ENCODE measurements around the gene MPG.

MPG gene

GRCh38 chr16:67183-67791 lies 10.7 kb upstream of the MPG start:
- peaks cover 0 to 11% (median 0%) of the 10 kb centered on the region in 5 experiments for H3K27me3 ChIP-seq (replicated peaks in 2 of 5; ENCODE audit: control insufficient read depth in 4 of 5, insufficient read depth in 5 of 5, low read length in 4 of 5)
- no peaks in the 10 kb centered on the region for H3K9me3 ChIP-seq (ENCODE audit: control extremely low read depth in 1 of 5, control insufficient read depth in 4 of 5, insufficient read depth in 2 of 5, low read depth in 1 of 5, low read length in 4 of 5)
- no peak overlapping the region for H3K4me3 ChIP-seq (ENCODE audit: control insufficient read depth in 1 of 7, extremely low read depth in 1 of 7, insufficient read depth in 4 of 7, low read depth in 2 of 7, low read length in 6 of 7)
- POLR2A ChIA-PET = interaction anchor here (0.7 kb wide), 1 partner anchor 24 kb away, joined by 3 read pairs; no protein-coding TSS in a partner anchor
- no peak overlapping the region for H3K27ac ChIP-seq (ENCODE audit: insufficient read depth in 1 of 2, low read depth in 1 of 2, low read length in 2 of 2, poor library complexity in 1 of 2, severe bottlenecking in 2 of 2)
- CTCF ChIA-PET = interaction anchor here (1.0 to 19.8 kb wide), 6 partner anchors 7 to 51 kb away, joined by 3 to 643 read pairs (median 26); no protein-coding TSS in a partner anchor
- DNase-seq = no peak
- peaks cover 0 to 11% (median 0%) of the 10 kb centered on the region in 4 experiments for H3K36me3 ChIP-seq (ENCODE audit: control insufficient read depth in 4 of 4, insufficient read depth in 4 of 4, low read length in 3 of 4)
- 100% methylated on average over 9 of the region's 10 CpGs for WGBS (ENCODE audit: insufficient coverage)
- peaks cover 0 to 14% (median 13%) of the 10 kb centered on the region in 4 experiments for H3K4me1 ChIP-seq (ENCODE audit: control extremely low read depth in 1 of 4, control insufficient read depth in 4 of 4, insufficient read depth in 4 of 4, low read length in 3 of 4)

- no peaks in the 10 kb centered on the region for H3K9me3 ChIP-seq (ENCODE audit: control extremely low read depth in 1 of 5, control insufficient read depth in 4 of 5, insufficient read depth in 2 of 5, low read depth in 1 of 5, low read length in 4 of 5)
- H3K27me3 ChIP-seq (replicated peaks in 2 of 5; ENCODE audit: control insufficient read depth in 4 of 5, insufficient read depth in 5 of 5, low read length in 4 of 5) = peaks cover 0 to 17% (median 0%) of the 10 kb centered on the region in 5 experiments
- no peak for DNase-seq
- H3K36me3 ChIP-seq (ENCODE audit: control insufficient read depth in 4 of 4, insufficient read depth in 4 of 4, low read length in 3 of 4) = peaks cover 0 to 8% (median 0%) of the 10 kb centered on the region in 4 experiments
- no peak overlapping the region for H3K4me3 ChIP-seq (ENCODE audit: control insufficient read depth in 1 of 7, extremely low read depth in 1 of 7, insufficient read depth in 4 of 7, low read depth in 2 of 7, low read length in 6 of 7)
- H3K4me1 ChIP-seq (ENCODE audit: control extremely low read depth in 1 of 4, control insufficient read depth in 4 of 4, insufficient read depth in 4 of 4, low read length in 3 of 4) = peaks cover 0 to 20% (median 19%) of the 10 kb centered on the region in 4 experiments
- H3K27ac ChIP-seq (ENCODE audit: insufficient read depth in 1 of 2, low read depth in 1 of 2, low read length in 2 of 2, poor library complexity in 1 of 2, severe bottlenecking in 2 of 2) = no peak overlapping the region
- POLR2A ChIA-PET = interaction anchor here (0.7 kb wide), 1 partner anchor 23 kb away, joined by 3 read pairs; no protein-coding TSS in a partner anchor
- CTCF ChIA-PET = interaction anchor here (0.8 to 19.8 kb wide), 7 partner anchors 10 to 116 kb away, joined by 3 to 643 read pairs (median 4); no protein-coding TSS in a partner anchor
- WGBS (ENCODE audit: insufficient coverage) = 98% methylated on average over 19 of the region's 27 CpGs
Measured at GRCh38 chr16:67884-68789, 9.9 kb upstream of the MPG start.

DNA sequence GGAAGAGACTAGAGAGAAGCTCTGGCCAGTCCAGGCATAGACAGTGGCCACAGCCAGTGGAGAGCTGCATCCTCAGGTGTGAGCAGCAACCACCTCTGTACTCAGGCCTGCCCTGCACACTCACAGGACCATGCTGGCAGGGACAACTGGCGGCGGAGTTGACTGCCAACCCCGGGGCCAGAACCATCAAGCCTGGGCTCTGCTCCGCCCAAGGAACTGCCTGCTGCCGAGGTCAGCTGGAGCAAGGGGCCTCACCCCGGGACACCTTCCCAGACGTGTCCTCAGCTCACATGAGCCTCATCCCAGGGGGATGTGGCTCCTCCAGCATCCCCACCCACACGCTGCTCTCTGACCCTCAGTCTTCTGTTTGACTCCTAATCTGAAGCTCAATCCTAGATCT lies 8.8 kb upstream of the MPG start:
- no peaks in the 10 kb centered on the region for H3K36me3 ChIP-seq (ENCODE audit: control insufficient read depth in 4 of 4, insufficient read depth in 4 of 4, low read length in 3 of 4)
- CTCF ChIA-PET = interaction anchor here (0.8 to 19.8 kb wide), 6 partner anchors 10 to 36 kb away, joined by 3 to 643 read pairs (median 4); partner anchors contain the start of genes POLR3K and SNRNP25
- no peak overlapping the region for H3K4me3 ChIP-seq (ENCODE audit: control insufficient read depth in 1 of 7, extremely low read depth in 1 of 7, insufficient read depth in 4 of 7, low read depth in 2 of 7, low read length in 6 of 7)
- peaks cover 0 to 22% (median 2%) of the 10 kb centered on the region in 5 experiments for H3K27me3 ChIP-seq (replicated peaks in 2 of 5; ENCODE audit: control insufficient read depth in 4 of 5, insufficient read depth in 5 of 5, low read length in 4 of 5)
- DNase-seq = no peak
- POLR2A ChIA-PET = no interaction called here
- 100% methylated on average over 4 of the region's 8 CpGs for WGBS (ENCODE audit: insufficient coverage)
- no peaks in the 10 kb centered on the region for H3K9me3 ChIP-seq (ENCODE audit: control extremely low read depth in 1 of 5, control insufficient read depth in 4 of 5, insufficient read depth in 2 of 5, low read depth in 1 of 5, low read length in 4 of 5)
- peaks cover 0 to 29% (median 29%) of the 10 kb centered on the region in 4 experiments for H3K4me1 ChIP-seq (ENCODE audit: control extremely low read depth in 1 of 4, control insufficient read depth in 4 of 4, insufficient read depth in 4 of 4, low read length in 3 of 4)
- no peak overlapping the region for H3K27ac ChIP-seq (ENCODE audit: insufficient read depth in 1 of 2, low read depth in 1 of 2, low read length in 2 of 2, poor library complexity in 1 of 2, severe bottlenecking in 2 of 2)

DNA sequence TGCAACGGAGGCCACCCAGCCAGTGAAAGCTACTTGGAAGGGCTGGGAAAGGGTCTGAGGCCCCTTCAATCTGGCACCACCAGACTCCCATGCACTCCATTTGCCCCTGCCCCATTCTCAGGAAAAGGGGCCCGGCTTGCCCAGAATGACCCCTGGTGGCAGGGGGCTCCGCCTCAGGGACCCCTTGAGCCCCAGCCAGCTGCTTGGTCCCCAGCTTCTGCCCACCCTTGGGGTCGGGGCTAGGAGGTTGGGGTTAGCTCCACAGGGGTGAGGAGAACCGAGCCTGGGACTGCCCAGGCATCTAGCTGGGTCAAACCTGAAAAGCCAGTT lies 6.8 kb upstream of the MPG start:
- 100% methylated on average over 2 of the region's 5 CpGs for WGBS (ENCODE audit: insufficient coverage)
- H3K4me3 ChIP-seq (ENCODE audit: control insufficient read depth in 1 of 7, extremely low read depth in 1 of 7, insufficient read depth in 4 of 7, low read depth in 2 of 7, low read length in 6 of 7) = no peak overlapping the region
- no peak for DNase-seq
- peaks cover 0 to 41% (median 35%) of the 10 kb centered on the region in 4 experiments for H3K4me1 ChIP-seq (ENCODE audit: control extremely low read depth in 1 of 4, control insufficient read depth in 4 of 4, insufficient read depth in 4 of 4, low read length in 3 of 4)
- CTCF ChIA-PET = interaction anchor here (1.0 to 19.8 kb wide), 5 partner anchors 8 to 39 kb away, joined by 3 to 643 read pairs (median 7); no protein-coding TSS in a partner anchor
- no peaks in the 10 kb centered on the region for H3K36me3 ChIP-seq (ENCODE audit: control insufficient read depth in 4 of 4, insufficient read depth in 4 of 4, low read length in 3 of 4)
- H3K27ac ChIP-seq (ENCODE audit: insufficient read depth in 1 of 2, low read depth in 1 of 2, low read length in 2 of 2, poor library complexity in 1 of 2, severe bottlenecking in 2 of 2) = no peak overlapping the region
- no peaks in the 10 kb centered on the region for H3K9me3 ChIP-seq (ENCODE audit: control extremely low read depth in 1 of 5, control insufficient read depth in 4 of 5, insufficient read depth in 2 of 5, low read depth in 1 of 5, low read length in 4 of 5)
- POLR2A ChIA-PET = interaction anchor here (1.6 kb wide), 1 partner anchor 14 kb away, joined by 3 read pairs; no protein-coding TSS in a partner anchor
- peaks cover 0 to 22% (median 2%) of the 10 kb centered on the region in 5 experiments for H3K27me3 ChIP-seq (replicated peaks in 2 of 5; ENCODE audit: control insufficient read depth in 4 of 5, insufficient read depth in 5 of 5, low read length in 4 of 5)

GRCh38 chr16:71540-72401 lies 6.3 kb upstream of the MPG start:
- H3K4me3 ChIP-seq (ENCODE audit: control insufficient read depth in 1 of 7, extremely low read depth in 1 of 7, insufficient read depth in 4 of 7, low read depth in 2 of 7, low read length in 6 of 7) = peak overlapping the region in 5 of 7 experiments; percentile 42 to 66 (median 62)

More at GRCh38 chr16:71540-72401, 6.3 kb upstream of the MPG start:
- WGBS (ENCODE audit: insufficient coverage) = 11% methylated on average over 44 of the region's 57 CpGs
- H3K27me3 ChIP-seq (replicated peaks in 2 of 5; ENCODE audit: control insufficient read depth in 4 of 5, insufficient read depth in 5 of 5, low read length in 4 of 5) = peaks cover 0 to 22% (median 2%) of the 10 kb centered on the region in 5 experiments
- POLR2A ChIA-PET = interaction anchor here (1.6 kb wide), 1 partner anchor 14 kb away, joined by 3 read pairs; no protein-coding TSS in a partner anchor
- H3K4me1 ChIP-seq (ENCODE audit: control extremely low read depth in 1 of 4, control insufficient read depth in 4 of 4, insufficient read depth in 4 of 4, low read length in 3 of 4) = peaks cover 3 to 47% (median 40%) of the 10 kb centered on the region in 4 experiments
- CTCF ChIA-PET = interaction anchor here (0.8 to 19.8 kb wide), 6 partner anchors 8 to 38 kb away, joined by 3 to 643 read pairs (median 6); no protein-coding TSS in a partner anchor
- no peak overlapping the region for H3K27ac ChIP-seq (ENCODE audit: insufficient read depth in 1 of 2, low read depth in 1 of 2, low read length in 2 of 2, poor library complexity in 1 of 2, severe bottlenecking in 2 of 2)
- H3K9me3 ChIP-seq (ENCODE audit: control extremely low read depth in 1 of 5, control insufficient read depth in 4 of 5, insufficient read depth in 2 of 5, low read depth in 1 of 5, low read length in 4 of 5) = no peaks in the 10 kb centered on the region
- DNase-seq = no peak
- no peaks in the 10 kb centered on the region for H3K36me3 ChIP-seq (ENCODE audit: control insufficient read depth in 4 of 4, insufficient read depth in 4 of 4, low read length in 3 of 4)
